Upper lobe of left lung (tissue), 4 donors: ENCODE results near the gene TCF25.

Source experiments
- CTCF ChIP-seq, 6 experiments: fragments of 450-650 bp in 4 of 6; fragments of 200-600 bp in 2 of 6; sonication (generic) in 2 of 6; IDR thresholded peaks; one replicate each; pipeline ENCODE4 v1.5.1; 2016 to 2019; ENCODE audit warnings: antibody characterized with exemption in 6 of 6
- EP300 ChIP-seq, 4 donors: sonication (generic); formaldehyde crosslinking; IDR thresholded peaks; one replicate each; pipeline ENCODE4 v1.5.1; 2017; ENCODE audit warnings: antibody characterized with exemption in 4 of 4, control low read depth in 2 of 4
- POLR2A ChIP-seq, 4 donors: fragments of 450-650 bp; IDR thresholded peaks; one replicate each; pipeline ENCODE4 v1.5.1; 2016 to 2017; ENCODE audit warnings: antibody characterized with exemption in 4 of 4, mild to moderate bottlenecking in 2 of 4

DNA sequence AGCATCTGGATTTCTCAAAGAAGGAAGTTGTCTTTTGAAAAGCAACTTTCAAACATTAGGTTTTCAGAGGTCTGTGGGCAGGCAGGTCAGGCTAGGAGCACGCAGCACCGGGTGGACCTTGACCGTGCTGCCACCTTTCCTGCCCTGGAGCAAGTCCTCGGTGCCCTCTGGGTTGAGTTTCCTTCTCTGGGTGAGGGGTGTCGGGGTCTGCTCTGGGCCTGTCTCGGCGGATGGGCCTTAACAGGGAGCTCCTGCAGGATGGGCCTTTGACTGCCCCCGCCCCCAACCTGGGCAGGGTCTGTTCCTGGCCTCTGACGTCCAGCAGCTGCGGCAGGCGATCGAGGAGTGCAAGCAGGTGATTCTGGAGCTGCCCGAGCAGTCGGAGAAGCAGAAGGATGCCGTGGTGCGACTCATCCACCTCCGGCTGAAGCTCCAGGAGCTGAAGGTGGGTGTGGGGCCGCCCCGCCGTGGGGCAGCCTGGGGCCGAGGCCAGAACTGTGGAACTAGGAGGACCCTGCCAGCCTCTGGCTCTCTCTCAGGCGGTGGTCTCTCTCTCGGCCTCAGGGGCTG, 83.9 kb downstream of the TCF25 start:
- TF ChIP-seq CTCF (IDR thresholded peaks at IDR 0.05) = no peak
- TF ChIP-seq EP300 (IDR thresholded peaks at IDR 0.05) = no peak
- peak in 1 of 4 donors; percentile 9 for TF ChIP-seq POLR2A (IDR thresholded peaks at IDR 0.05)
